Endothelial cell of umbilical vein (primary cell): ENCODE results near the gene FASLG. TPM values are rescaled to one million over a fixed set of nuclear protein-coding genes. Genes with fewer than 3 reads are reported as not detected.

Experiments used
- BruUV-seq: library from RNA; stranded (reverse); fragments of 400-500 nt; replicated peaks from 2 replicates; lab custom pipeline; 2021; lab: Mats Ljungman, UMichigan
- CTCF ChIA-PET: fragments of 300-600, 350-600 bp; sonication (Branson Sonifier 250); formaldehyde crosslinking; loops from one replicate; lab custom pipeline; 2021; ENCODE audit warnings: antibody characterized with exemption, inconsistent platforms; lab: Charles Lee
- POLR2A ChIA-PET: fragments of 300-600, 350-600 bp; sonication (Branson Sonifier 250); formaldehyde crosslinking; loops from one replicate; lab custom pipeline; 2021; ENCODE audit warnings: antibody characterized with exemption, inconsistent platforms; lab: Charles Lee
- DNase-seq: peaks from one replicate; pipeline ENCODE4 v3.0.0-alpha.2; 2011; ENCODE audit warnings: low read depth, low spot score
- FAIRE-seq: peaks from 2 replicates; lab custom pipeline; 2011; peaks lifted over from hg19 to GRCh38; lab: Jason Lieb, UNC
- H2AFZ ChIP-seq: 2 replicates; pipeline ENCODE4 v1.6.0; 2012; ENCODE audit warnings: low read depth, low read length, control low read depth, inconsistent platforms
- H3K27ac ChIP-seq: 2 replicates; pipeline ENCODE4 v1.5.1; 2011; ENCODE audit warnings: low read depth, mild to moderate bottlenecking, control low read depth, low read length, moderate library complexity; ENCODE audit not compliant: insufficient read depth
- H3K27me3 ChIP-seq, 2 experiments: 2 replicates each; pipeline versions ENCODE4 v1.6.0 to v1.6.1; 2011; ENCODE audit warnings: low read length in 2 of 2, mixed read lengths in 1 of 2; ENCODE audit not compliant: control insufficient read depth in 2 of 2, insufficient read depth in 2 of 2
- H3K36me3 ChIP-seq, 2 experiments: 2 replicates in 1 of 2; 3 replicates in 1 of 2; pipeline ENCODE4 v1.5.1; 2011; ENCODE audit warnings: low read length in 2 of 2, mild to moderate bottlenecking in 1 of 2, moderate library complexity in 1 of 2; ENCODE audit not compliant: control insufficient read depth in 2 of 2, insufficient read depth in 2 of 2; ENCODE audit errors: extremely low read depth in 1 of 2
- H3K4me1 ChIP-seq: 3 replicates; pipeline ENCODE4 v1.5.1; 2011; ENCODE audit warnings: mild to moderate bottlenecking, low read length; ENCODE audit not compliant: control insufficient read depth, insufficient read depth; ENCODE audit errors: extremely low read depth
- H3K4me2 ChIP-seq: 2 replicates; pipeline ENCODE4 v1.6.1; 2011; ENCODE audit warnings: low read length, control low read depth, mixed read lengths; ENCODE audit not compliant: insufficient read depth
- H3K4me3 ChIP-seq, 3 experiments: fragments of 200-600 bp in 1 of 3; sonication (generic), shearing (Covaris generic) in 1 of 3; replicated peaks in 1 of 3; 2 replicates each; pipeline ENCODE4 v1.5.1; 2011 to 2016; ENCODE audit warnings: control low read depth in 3 of 3, low read length in 3 of 3, mild to moderate bottlenecking in 2 of 3, inconsistent platforms in 1 of 3, low read depth in 1 of 3, moderate library complexity in 1 of 3; ENCODE audit not compliant: insufficient read depth in 1 of 3
- H3K79me2 ChIP-seq: 2 replicates; pipeline ENCODE4 v1.6.0; 2012; ENCODE audit warnings: low read length, inconsistent platforms; ENCODE audit not compliant: control insufficient read depth, insufficient read depth
- H3K9ac ChIP-seq: replicated peaks from 2 replicates; pipeline ENCODE3; 2011; ENCODE audit warnings: low read length, control low read depth; ENCODE audit not compliant: insufficient read depth; ENCODE audit errors: extremely low read depth
- H3K9me1 ChIP-seq: replicated peaks from 3 replicates; pipeline ENCODE4 v1.6.0; 2011; ENCODE audit warnings: mild to moderate bottlenecking, low read length; ENCODE audit not compliant: control insufficient read depth, insufficient read depth; ENCODE audit errors: extremely low read depth
- H3K9me3 ChIP-seq: replicated peaks from 2 replicates; pipeline ENCODE4 v1.5.1; 2012; ENCODE audit warnings: low read length, inconsistent platforms; ENCODE audit not compliant: control insufficient read depth, insufficient read depth
- H4K20me1 ChIP-seq: replicated peaks from 2 replicates; pipeline ENCODE3; 2011; ENCODE audit warnings: mild to moderate bottlenecking, low read length; ENCODE audit not compliant: control insufficient read depth, insufficient read depth; ENCODE audit errors: extremely low read depth
- CTCF ChIP-seq, 2 donors: IDR thresholded peaks; 1 replicate in 1 of 2; 2 replicates in 1 of 2; pipeline ENCODE4 v1.5.1; 2011; ENCODE audit warnings: low read length in 2 of 2, mild to moderate bottlenecking in 2 of 2, moderate library complexity in 2 of 2, control low read depth in 1 of 2, inconsistent platforms in 1 of 2, low read depth in 1 of 2; ENCODE audit not compliant: insufficient read depth in 1 of 2; ENCODE audit errors: extremely low read depth in 1 of 2
- EZH2 ChIP-seq: IDR thresholded peaks from 2 replicates; pipeline ENCODE4 v1.6.1; 2012; ENCODE audit warnings: borderline replicate concordance, low read depth, mild to moderate bottlenecking, moderate library complexity, low read length, inconsistent platforms; ENCODE audit not compliant: severe bottlenecking
- FOS ChIP-seq: IDR thresholded peaks from 2 replicates; pipeline ENCODE4 v1.6.1; 2011; ENCODE audit warnings: mild to moderate bottlenecking, low read length, moderate library complexity, borderline replicate concordance; ENCODE audit not compliant: insufficient read depth
- GATA2 ChIP-seq: IDR thresholded peaks from 2 replicates; pipeline ENCODE4 v1.7.0; 2011; ENCODE audit warnings: low read depth, mild to moderate bottlenecking, moderate library complexity, mixed read lengths, low read length; ENCODE audit not compliant: insufficient read length, insufficient read depth
- JUN ChIP-seq: IDR thresholded peaks from 2 replicates; pipeline ENCODE4 v1.6.1; 2011; ENCODE audit warnings: borderline replicate concordance, low read depth; ENCODE audit not compliant: insufficient read length, insufficient read depth
- MAX ChIP-seq: IDR thresholded peaks from 2 replicates; pipeline ENCODE4 v1.6.1; 2011; ENCODE audit not compliant: insufficient read depth, insufficient read length
- MYC ChIP-seq: IDR thresholded peaks from one replicate; pipeline ENCODE4 v1.6.1; 2011; ENCODE audit warnings: mild to moderate bottlenecking, low read depth, low read length
- POLR2A ChIP-seq: IDR thresholded peaks from 2 replicates; pipeline ENCODE4 v1.6.1; 2012; ENCODE audit warnings: low read depth, mild to moderate bottlenecking, control low read depth, low read length
- POLR2AphosphoS5 ChIP-seq: IDR thresholded peaks from 2 replicates; pipeline ENCODE4 v1.6.1; 2012; ENCODE audit warnings: low read depth, mild to moderate bottlenecking, control low read depth, low read length, moderate library complexity; ENCODE audit not compliant: insufficient read depth
- dilution Hi-C: fragments of 300-500 bp; cut with MboI; formaldehyde crosslinking; loops from one replicate; pipeline ENCODE4 v1.15.0; 2019; ENCODE audit warnings: low sequenced_read_pairs; ENCODE audit not compliant: extremely low pct_ligation_motif_present
- intact Hi-C: fragments of 100-400 bp; cut with micrococcal nuclease; formaldehyde crosslinking; loops from one replicate; pipeline ENCODE4 v1.10.0; 2022
- polyA plus RNA-seq, 4 experiments: library from polyadenylated mRNA; depleted of rRNA in 3 of 4; stranded (reverse) in 3 of 4; unstranded in 1 of 4; fragments of >200 nt; gene quantifications; 2 replicates each; pipeline versions ENCODE4 v1.2.1 to v1.2.3, GENCODE V29; 2011 to 2012; ENCODE audit warnings: missing spikeins in 1 of 4
- total RNA-seq: library from RNA; stranded (reverse); gene quantifications from 2 replicates; pipeline ENCODE4 v1.2.3, GENCODE V29; 2021

The FASLG gene
- total and polyA plus RNA-seq, 2 donors (not counting 3 experiments of a cell fraction or from before 2014, with no cell fraction given) = not detected

GRCh38 chr1:172674831-172675613, 16.1 kb downstream of the FASLG start:
- Histone ChIP-seq H2AFZ (no peak overlapping the region), H3K9me3 (no peaks in the 10 kb centered on the region), H3K4me3 (no peak overlapping the region), H3K36me3 (no peaks in the 10 kb centered on the region), H3K4me2 (no peak overlapping the region), H3K4me1 (peaks cover 2% of the 10 kb centered on the region), H3K27ac (no peak overlapping the region), H4K20me1 (no peaks in the 10 kb centered on the region), H3K27me3 (peaks cover 6 to 7% of the 10 kb centered on the region in 2 experiments), H3K79me2 (no peaks in the 10 kb centered on the region), H3K9me1 (no peaks in the 10 kb centered on the region), H3K9ac (no peak overlapping the region)
- FAIRE-seq (no peak), DNase-seq (no peak)
- TF ChIP-seq CTCF (IDR thresholded peaks at IDR 0.05; ENCODE audit: extremely low read depth in 1 of 2, insufficient read depth in 1 of 2, low read depth in 1 of 2, low read length in 2 of 2) = no peak
- TF ChIP-seq EZH2 = no peak
- no peak for TF ChIP-seq MYC
- no peak for TF ChIP-seq GATA2
- no peak for TF ChIP-seq POLR2AphosphoS5
- no peak for TF ChIP-seq MAX
- TF ChIP-seq POLR2A = no peak
- TF ChIP-seq FOS = no peak
- no peak for TF ChIP-seq JUN
- ChIA-PET POLR2A (no interaction called here), CTCF (interaction anchor here (0.9 to 2.9 kb wide), 3 partner anchors 9 to 225 kb away, joined by 3 to 12 read pairs (median 4); no protein-coding TSS in a partner anchor)
- intact Hi-C loops (no loop called here), dilution Hi-C loops (no loop called here)
- BruUV-seq = no TSS peak
